Naive thymus-derived CD4-positive, alpha-beta T cell (primary cell): ENCODE data around the gene SENP7. TPM values are rescaled to one million over a fixed set of nuclear protein-coding genes. Genes with fewer than 3 reads are reported as not detected.
A peak's percentile ranks its signal among the peaks of the same experiment; 100 is the strongest.
"Not testable (repeated sequence)": the region's sequence is repeated elsewhere in the genome, so short reads cannot be mapped to it uniquely, and the experiment has no call there.

Source experiments
- ATAC-seq: fragments of 150-1000 bp; cut with Tn5 transposase; 2 replicates; pipeline ENCODE4 v1.10.0; 2021; ENCODE audit warnings: mild to moderate bottlenecking, moderate library complexity
- CTCF ChIA-PET: fragments of 350-600 bp; sonication (Branson Sonifier 250); formaldehyde crosslinking; loops from one replicate; lab custom pipeline; 2021; ENCODE audit warnings: antibody characterized with exemption; lab: Charles Lee
- POLR2A ChIA-PET: fragments of 350-600 bp; sonication (Branson Sonifier 250); formaldehyde crosslinking; loops from one replicate; lab custom pipeline; 2021; ENCODE audit warnings: antibody characterized with exemption, inconsistent platforms; lab: Charles Lee
- DNase-seq, 9 donors: peaks; one replicate each; pipeline versions ENCODE4 v3.0.0 to v3.0.0-alpha.2; 2020 to 2022; ENCODE audit warnings: mixed read lengths in 1 of 9
- H3K27ac ChIP-seq: one replicate; pipeline ENCODE4 v1.7.0; 2013; ENCODE audit warnings: mild to moderate bottlenecking, low read depth, low read length, moderate library complexity
- H3K27me3 ChIP-seq, 2 donors: one replicate each; pipeline ENCODE4 v1.7.0; 2013; ENCODE audit warnings: low read length in 2 of 2, mild to moderate bottlenecking in 2 of 2, moderate library complexity in 2 of 2; ENCODE audit not compliant: control insufficient read depth in 2 of 2, insufficient read depth in 2 of 2
- H3K36me3 ChIP-seq, 3 experiments: 1 replicate in 2 of 3; 2 replicates in 1 of 3; pipeline ENCODE4 v1.7.0; 2013; ENCODE audit warnings: low read length in 3 of 3, mild to moderate bottlenecking in 3 of 3, moderate library complexity in 1 of 3; ENCODE audit not compliant: insufficient read depth in 3 of 3, control insufficient read depth in 2 of 3
- H3K4me1 ChIP-seq, 2 donors: one replicate each; pipeline ENCODE4 v1.7.0; 2013; ENCODE audit warnings: low read length in 2 of 2, mild to moderate bottlenecking in 2 of 2, moderate library complexity in 1 of 2; ENCODE audit not compliant: control insufficient read depth in 2 of 2, insufficient read depth in 2 of 2
- H3K4me3 ChIP-seq: 2 replicates; pipeline ENCODE4 v1.7.0; 2013; ENCODE audit warnings: mild to moderate bottlenecking, low read length
- H3K9me3 ChIP-seq, 3 experiments: 1 replicate in 2 of 3; 2 replicates in 1 of 3; pipeline ENCODE4 v1.7.0; 2013; ENCODE audit warnings: low read length in 3 of 3; ENCODE audit not compliant: control insufficient read depth in 2 of 3
- H3K27ac Mint-ChIP-seq, 9 donors: one replicate each; pipeline ENCODE4 v1.8.0; 2020 to 2022; ENCODE audit warnings: mixed read lengths in 9 of 9, mild to moderate bottlenecking in 8 of 9, moderate library complexity in 5 of 9, inconsistent platforms in 2 of 9
- H3K27me3 Mint-ChIP-seq, 5 donors: one replicate each; pipeline ENCODE4 v1.8.0; 2021 to 2022; ENCODE audit warnings: mixed read lengths in 5 of 5, mild to moderate bottlenecking in 1 of 5
- H3K36me3 Mint-ChIP-seq, 5 donors: one replicate each; pipeline ENCODE4 v1.8.0; 2020 to 2022; ENCODE audit warnings: mixed read lengths in 5 of 5, mild to moderate bottlenecking in 3 of 5, inconsistent platforms in 1 of 5
- H3K4me1 Mint-ChIP-seq, 7 donors: one replicate each; pipeline ENCODE4 v1.8.0; 2020 to 2022; ENCODE audit warnings: mixed read lengths in 7 of 7, mild to moderate bottlenecking in 3 of 7, inconsistent platforms in 1 of 7
- H3K4me3 Mint-ChIP-seq, 10 donors: one replicate each; pipeline ENCODE4 v1.8.0; 2020 to 2022; ENCODE audit warnings: mild to moderate bottlenecking in 10 of 10, mixed read lengths in 10 of 10, moderate library complexity in 6 of 10, inconsistent platforms in 2 of 10
- H3K9me3 Mint-ChIP-seq, 11 donors: one replicate each; pipeline ENCODE4 v1.8.0; 2020 to 2022; ENCODE audit warnings: mixed read lengths in 11 of 11, mild to moderate bottlenecking in 4 of 11, inconsistent platforms in 1 of 11, moderate library complexity in 1 of 11
- intact Hi-C, 2 donors: fragments of 100-400 bp; cut with micrococcal nuclease; formaldehyde crosslinking; loops; one replicate each; pipeline ENCODE4 v1.15.1; 2023
- polyA plus RNA-seq, 2 donors: library from polyadenylated mRNA; unstranded; fragments of 300-500 nt; fragmentation: Illumina TruSeq; gene quantifications; one replicate each; pipeline ENCODE4 v1.2.3, GENCODE V29; 2021
- total RNA-seq, 6 experiments: library from RNA in 5 of 6; stranded (reverse) in 5 of 6; gene quantifications; 1 replicate in 5 of 6; 2 replicates in 1 of 6; pipeline ENCODE4 v1.2.3 and lab custom pipeline; 2021 to 2026

The SENP7 gene
- total and polyA plus RNA-seq, 7 experiments from 2014 or later, result 14.0 to 79.0 (median 48.5) TPM

DNA sequence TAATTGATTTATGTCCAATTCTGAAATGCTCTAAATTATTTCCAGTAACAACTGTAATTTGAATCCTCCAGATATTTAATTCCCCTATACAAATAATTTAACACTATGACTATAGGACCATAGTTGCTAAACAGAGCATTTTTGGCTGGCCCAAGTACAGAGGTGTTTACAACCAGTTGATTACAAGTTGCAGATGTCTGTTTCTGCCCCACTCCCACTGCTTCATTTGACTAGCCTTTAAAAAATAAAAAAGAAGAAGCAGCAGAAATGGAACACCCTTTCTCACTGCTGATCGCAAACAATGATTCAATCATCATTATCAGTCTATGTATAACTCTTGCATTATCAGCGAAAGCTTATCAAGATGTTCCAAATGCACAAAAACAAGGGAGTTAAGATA is 54.6 kb downstream of the SENP7 start:
- no peaks in the 10 kb centered on the region for H3K27me3 Mint-ChIP-seq
- no peak for DNase-seq
- ChIA-PET POLR2A (interaction anchor here (1.1 kb wide), 1 partner anchor 115 kb away, joined by 3 read pairs; no protein-coding TSS in a partner anchor), CTCF (interaction anchor here (0.6 kb wide), 1 partner anchor 218 kb away, joined by 4 read pairs; no protein-coding TSS in a partner anchor)
- H3K27ac ChIP-seq, result no peak overlapping the region
- intact Hi-C loops, result no loop called here
- no peak overlapping the region for H3K4me3 ChIP-seq
- H3K36me3 Mint-ChIP-seq, result peaks cover 5 to 68% (median 50%) of the 10 kb centered on the region in 5 donors
- H3K9me3 Mint-ChIP-seq, result peaks cover 0 to 11% (median 2%) of the 10 kb centered on the region in 11 donors
- peak overlapping the region in 1 of 9 donors; percentile 2 for H3K27ac Mint-ChIP-seq
- no peaks in the 10 kb centered on the region for H3K9me3 ChIP-seq
- peaks cover 2 to 63% (median 46%) of the 10 kb centered on the region in 7 donors for H3K4me1 Mint-ChIP-seq
- no peaks in the 10 kb centered on the region for H3K4me1 ChIP-seq
- no peaks in the 10 kb centered on the region for H3K27me3 ChIP-seq
- ATAC-seq, result no peak
- H3K36me3 ChIP-seq, result peaks cover 4 to 26% (median 6%) of the 10 kb centered on the region in 3 experiments
- H3K4me3 Mint-ChIP-seq, result no peak overlapping the region

GRCh38 chr3:101454629-101455028 is 58.4 kb downstream of the SENP7 start:
- Histone ChIP-seq H3K4me3 (no peak overlapping the region), H3K9me3 (no peaks in the 10 kb centered on the region), H3K27me3 (no peaks in the 10 kb centered on the region), H3K27ac (no peak overlapping the region), H3K36me3 (peaks cover 4 to 26% (median 6%) of the 10 kb centered on the region in 3 experiments), H3K4me1 (no peaks in the 10 kb centered on the region)
- Mint-ChIP-seq H3K36me3 (peaks cover 0 to 55% (median 41%) of the 10 kb centered on the region in 5 donors), H3K27ac (peak overlapping the region in 1 of 9 donors; percentile 22), H3K9me3 (peaks cover 0 to 8% (median 0%) of the 10 kb centered on the region in 11 donors), H3K27me3 (no peaks in the 10 kb centered on the region), H3K4me1 (peaks cover 1 to 47% (median 38%) of the 10 kb centered on the region in 7 donors), H3K4me3 (no peak overlapping the region)
- ChIA-PET POLR2A (no interaction called here), CTCF (no interaction called here)
- ATAC-seq (no peak), DNase-seq (no peak)
- intact Hi-C loops, result loop anchor here in 1 of 2 donors (1.0 kb wide), 1 partner anchor 9 kb away; no protein-coding TSS in a partner anchor

DNA sequence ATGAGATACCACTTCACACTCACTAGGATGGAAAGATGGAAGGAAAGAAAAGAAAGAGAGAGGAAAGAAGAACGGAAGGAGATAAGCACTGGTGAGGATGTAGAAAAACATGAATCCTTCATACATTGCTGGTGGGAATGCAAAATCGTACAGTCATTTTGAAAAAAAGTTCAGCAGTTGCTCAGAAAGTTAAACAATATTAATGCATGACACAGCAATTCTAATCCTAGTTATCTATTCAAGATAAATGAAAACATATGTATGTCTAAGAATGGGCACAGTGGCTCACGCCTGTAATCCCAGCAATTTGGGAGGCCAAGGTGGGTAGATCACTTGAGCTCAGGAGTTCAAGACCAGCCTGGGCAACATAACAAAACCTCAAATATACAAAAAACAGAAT is 59.1 kb downstream of the SENP7 start:
- H3K4me1 ChIP-seq, result no peaks in the 10 kb centered on the region
- H3K27me3 Mint-ChIP-seq, result no peaks in the 10 kb centered on the region
- H3K9me3 ChIP-seq, result no peaks in the 10 kb centered on the region
- intact Hi-C loops, result no loop called here
- no peak overlapping the region for H3K4me3 ChIP-seq
- ATAC-seq (no peak), DNase-seq (no peak)
- peaks cover 4 to 26% (median 6%) of the 10 kb centered on the region in 3 experiments for H3K36me3 ChIP-seq
- no peak overlapping the region for H3K27ac ChIP-seq
- peaks cover 3 to 59% (median 47%) of the 10 kb centered on the region in 5 donors for H3K36me3 Mint-ChIP-seq
- H3K27ac Mint-ChIP-seq, result peak overlapping the region in 2 of 9 donors; percentile 22 to 63
- peaks cover 0 to 49% (median 40%) of the 10 kb centered on the region in 7 donors for H3K4me1 Mint-ChIP-seq
- ChIA-PET POLR2A (no interaction called here), CTCF (no interaction called here)
- peaks cover 0 to 8% (median 3%) of the 10 kb centered on the region in 11 donors for H3K9me3 Mint-ChIP-seq
- H3K27me3 ChIP-seq, result no peaks in the 10 kb centered on the region
- H3K4me3 Mint-ChIP-seq, result peak overlapping the region in 1 of 10 donors; percentile 39

DNA sequence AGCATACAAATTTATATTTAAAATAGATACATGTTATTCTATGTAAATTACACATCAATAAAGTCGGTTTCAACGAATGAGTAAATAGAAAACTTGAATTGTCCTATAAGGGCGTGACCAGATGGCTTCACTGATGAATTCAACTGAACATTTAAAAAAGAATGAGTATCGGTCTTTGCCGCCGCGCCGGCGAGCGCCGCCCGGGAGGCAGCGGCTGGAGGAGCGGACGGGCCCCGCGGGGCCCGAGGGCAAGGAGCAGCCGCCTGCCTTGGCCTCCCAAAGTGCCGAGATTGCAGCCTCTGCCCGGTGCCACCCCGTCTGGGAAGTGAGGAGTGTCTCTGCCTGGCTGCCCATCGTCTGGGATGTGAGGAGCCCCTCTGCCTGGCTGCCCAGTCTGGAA is 74.4 kb downstream of the SENP7 start:
- POLR2A ChIA-PET, H3K27me3 Mint-ChIP-seq, CTCF ChIA-PET, H3K4me1 ChIP-seq, H3K4me3 Mint-ChIP-seq, H3K27me3 ChIP-seq, H3K9me3 ChIP-seq, intact Hi-C loops, H3K4me3 ChIP-seq, ATAC-seq, H3K36me3 ChIP-seq, DNase-seq, H3K27ac ChIP-seq, H3K27ac Mint-ChIP-seq: not testable (repeated sequence)
- peaks cover 11 to 64% (median 59%) of the 10 kb centered on the region in 5 donors for H3K36me3 Mint-ChIP-seq
- H3K4me1 Mint-ChIP-seq, result peaks cover 3 to 58% (median 52%) of the 10 kb centered on the region in 7 donors
- H3K9me3 Mint-ChIP-seq, result peaks cover 4 to 59% (median 24%) of the 10 kb centered on the region in 11 donors

- H3K4me3 Mint-ChIP-seq, result no peak overlapping the region
- intact Hi-C loops, result no loop called here
- ChIA-PET POLR2A (no interaction called here), CTCF (no interaction called here)
- Histone ChIP-seq H3K9me3 (no peaks in the 10 kb centered on the region), H3K4me3 (no peak overlapping the region), H3K27me3 (no peaks in the 10 kb centered on the region), H3K36me3 (no peaks in the 10 kb centered on the region), H3K27ac (no peak overlapping the region), H3K4me1 (no peaks in the 10 kb centered on the region)
- no peak for DNase-seq
- peaks cover 3 to 65% (median 61%) of the 10 kb centered on the region in 7 donors for H3K4me1 Mint-ChIP-seq
- no peak overlapping the region for H3K27ac Mint-ChIP-seq
- no peak for ATAC-seq
- H3K36me3 Mint-ChIP-seq, result peaks cover 6 to 59% (median 49%) of the 10 kb centered on the region in 5 donors
- peaks cover 8 to 54% (median 31%) of the 10 kb centered on the region in 11 donors for H3K9me3 Mint-ChIP-seq
- no peaks in the 10 kb centered on the region for H3K27me3 Mint-ChIP-seq
Measured at GRCh38 chr3:101433652-101434051, 79.4 kb downstream of the SENP7 start.

GRCh38 chr3:101423984-101424888 is 88.8 kb downstream of the SENP7 start:
- ChIA-PET CTCF (no interaction called here), POLR2A (interaction anchor here (0.6 kb wide), 1 partner anchor 20 kb away, joined by 3 read pairs; no protein-coding TSS in a partner anchor)
- Mint-ChIP-seq H3K4me3 (peak overlapping the region in 7 of 10 donors; percentile 45 to 72 (median 63)), H3K9me3 (peaks cover 0 to 29% (median 9%) of the 10 kb centered on the region in 11 donors), H3K36me3 (peaks cover 2 to 46% (median 26%) of the 10 kb centered on the region in 5 donors), H3K27me3 (no peaks in the 10 kb centered on the region), H3K27ac (peak overlapping the region in 6 of 9 donors; percentile 38 to 88 (median 67)), H3K4me1 (peaks cover 27 to 75% (median 60%) of the 10 kb centered on the region in 7 donors)
- Histone ChIP-seq H3K4me1 (peaks cover 4 to 21% of the 10 kb centered on the region in 2 donors), H3K4me3 (no peak overlapping the region), H3K9me3 (no peaks in the 10 kb centered on the region), H3K27ac (no peak overlapping the region), H3K27me3 (no peaks in the 10 kb centered on the region), H3K36me3 (no peaks in the 10 kb centered on the region)
- intact Hi-C loops, result loop anchor here in 1 of 2 donors (5.0 kb wide), 1 partner anchor 118 kb away; no protein-coding TSS in a partner anchor
- ATAC-seq (peak; percentile 54), DNase-seq (peak in 2 of 9 donors; percentile 4 to 7)
